Choroid plexus epithelial cell (primary cell): Measurements from ENCODE around the gene NAT8L.

Experiments used
- DNase-seq: peaks from one replicate; pipeline ENCODE4 v3.0.0-alpha.2; 2010; ENCODE audit warnings: low read depth
- H3K4me3 ChIP-seq: 2 replicates; pipeline ENCODE4 v1.5.1; 2011; ENCODE audit warnings: low read depth, mild to moderate bottlenecking, control low read depth, low read length, moderate library complexity
- TF ChIP-seq, protein P1 (sequence below): conservative IDR thresholded peaks from 2 replicates; pipeline ENCODE4 v1.5.1; 2011; ENCODE audit warnings: low read depth, mild to moderate bottlenecking, control low read depth, inconsistent platforms, low read length, moderate library complexity

NAT8L gene

DNA sequence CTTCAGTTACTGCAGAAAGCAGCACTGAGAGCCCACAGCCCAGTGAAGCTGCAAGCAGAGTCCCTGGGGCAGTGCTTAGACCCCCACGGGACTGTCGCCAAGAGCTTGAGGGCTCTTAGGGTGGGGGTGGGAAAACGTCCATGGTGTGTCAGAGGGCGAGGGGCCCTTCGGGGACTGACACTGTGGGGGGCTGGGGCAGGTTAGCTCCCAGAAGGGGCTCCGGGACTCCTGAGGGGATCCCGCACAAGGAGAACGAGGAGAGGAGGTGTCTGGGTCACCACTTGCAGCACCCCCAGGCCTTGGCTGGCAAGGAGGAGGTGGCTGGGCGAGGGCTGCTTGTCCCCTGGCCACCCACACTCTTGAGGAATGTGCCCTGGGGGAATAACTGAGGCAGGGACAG lies 20.8 kb downstream of the NAT8L start:
- H3K4me3 ChIP-seq, result no peak overlapping the region
- DNase-seq, result no peak

DNA sequence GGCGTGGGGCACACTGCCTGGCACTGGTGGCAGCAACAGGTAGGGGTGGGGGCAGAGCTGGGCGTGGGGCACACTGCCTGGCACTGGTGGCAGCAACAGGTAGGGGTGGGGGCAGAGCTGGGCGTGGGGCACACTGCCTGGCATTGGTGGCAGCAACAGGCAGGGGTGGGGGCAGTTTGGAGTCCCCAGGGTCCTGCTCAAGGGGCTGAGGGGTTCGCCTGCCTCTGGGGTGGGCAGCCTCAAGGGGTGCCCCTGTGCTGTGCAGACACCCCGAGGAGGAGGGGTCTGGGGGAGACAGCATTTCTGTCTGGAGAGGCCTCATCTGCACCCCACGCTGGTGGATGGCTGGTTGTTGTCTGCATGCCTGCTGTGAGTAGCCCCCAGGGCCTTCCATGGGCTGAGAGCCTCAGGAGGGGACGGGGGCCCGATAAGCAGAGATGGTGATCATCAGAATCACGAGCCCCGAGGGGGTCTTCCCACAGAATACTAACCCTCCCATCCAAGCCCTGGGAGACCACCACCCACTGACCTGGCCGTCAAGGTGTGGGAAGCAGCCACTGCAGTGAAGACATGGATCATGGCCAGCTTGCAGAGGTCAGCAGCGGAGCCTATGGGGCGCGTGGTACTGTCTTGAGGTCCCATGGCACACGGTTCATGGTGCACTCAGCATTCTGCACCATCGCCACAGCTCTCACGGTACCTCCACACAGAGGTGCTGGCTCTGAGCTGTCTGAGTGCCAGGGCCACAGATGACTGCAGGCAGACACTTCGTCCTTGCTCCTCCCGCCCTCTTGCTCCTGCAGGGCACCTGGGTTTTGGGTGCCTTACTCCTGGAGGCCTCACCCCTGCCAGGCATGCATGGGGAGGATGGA lies 21.5 kb downstream of the NAT8L start:
- TF ChIP-seq, protein P1, sequence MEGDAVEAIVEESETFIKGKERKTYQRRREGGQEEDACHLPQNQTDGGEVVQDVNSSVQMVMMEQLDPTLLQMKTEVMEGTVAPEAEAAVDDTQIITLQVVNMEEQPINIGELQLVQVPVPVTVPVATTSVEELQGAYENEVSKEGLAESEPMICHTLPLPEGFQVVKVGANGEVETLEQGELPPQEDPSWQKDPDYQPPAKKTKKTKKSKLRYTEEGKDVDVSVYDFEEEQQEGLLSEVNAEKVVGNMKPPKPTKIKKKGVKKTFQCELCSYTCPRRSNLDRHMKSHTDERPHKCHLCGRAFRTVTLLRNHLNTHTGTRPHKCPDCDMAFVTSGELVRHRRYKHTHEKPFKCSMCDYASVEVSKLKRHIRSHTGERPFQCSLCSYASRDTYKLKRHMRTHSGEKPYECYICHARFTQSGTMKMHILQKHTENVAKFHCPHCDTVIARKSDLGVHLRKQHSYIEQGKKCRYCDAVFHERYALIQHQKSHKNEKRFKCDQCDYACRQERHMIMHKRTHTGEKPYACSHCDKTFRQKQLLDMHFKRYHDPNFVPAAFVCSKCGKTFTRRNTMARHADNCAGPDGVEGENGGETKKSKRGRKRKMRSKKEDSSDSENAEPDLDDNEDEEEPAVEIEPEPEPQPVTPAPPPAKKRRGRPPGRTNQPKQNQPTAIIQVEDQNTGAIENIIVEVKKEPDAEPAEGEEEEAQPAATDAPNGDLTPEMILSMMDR, result no peak
- H3K4me3 ChIP-seq, result no peak overlapping the region
- no peak for DNase-seq

More for the DNA sequence above, 20.8 kb downstream of the NAT8L start:
- TF ChIP-seq, protein P1, result no peak

DNA sequence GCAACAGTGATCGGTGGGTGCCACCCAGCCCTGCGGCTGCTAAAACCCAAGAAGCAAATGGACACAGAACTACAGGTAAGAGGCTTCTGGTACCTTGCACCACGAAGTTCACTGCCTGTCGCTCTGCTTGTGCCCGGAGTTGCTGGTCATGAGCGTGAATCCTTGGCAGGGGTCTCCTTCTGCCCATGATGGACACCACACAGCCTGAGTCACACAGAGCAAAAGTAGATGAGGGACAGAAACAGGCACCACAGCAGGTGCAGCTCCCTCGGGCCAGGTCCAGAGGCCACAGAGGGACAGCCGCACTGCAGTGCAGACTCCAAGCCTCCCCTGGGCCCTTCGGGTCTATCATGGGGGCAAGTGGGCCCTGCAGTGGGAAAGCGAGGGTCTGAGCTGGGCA lies 22.4 kb downstream of the NAT8L start:
- H3K4me3 ChIP-seq, result no peak overlapping the region
- DNase-seq, result no peak
- TF ChIP-seq, protein P1, result no peak

DNA sequence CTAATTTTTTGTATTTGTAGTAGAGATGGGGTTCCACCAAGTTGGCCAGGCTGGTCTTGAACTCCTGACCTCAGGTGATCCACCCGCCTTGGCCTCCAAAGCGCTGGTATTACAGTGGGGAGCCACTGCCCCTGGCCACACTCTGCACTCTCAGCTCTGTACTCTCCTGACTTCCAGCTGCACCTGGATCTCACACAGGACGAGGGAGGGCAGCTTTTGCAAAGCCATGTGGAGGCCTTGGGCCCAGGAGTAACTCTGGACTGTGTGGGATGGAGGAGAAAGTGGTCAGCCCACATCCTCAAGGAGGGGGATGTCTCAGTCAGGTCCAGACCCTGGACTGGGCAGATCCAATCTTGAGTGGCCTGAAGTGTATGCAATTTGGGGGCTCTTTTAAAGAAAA lies 23.0 kb downstream of the NAT8L start:
- TF ChIP-seq, protein P1, result no peak
- DNase-seq, result no peak
- H3K4me3 ChIP-seq, result no peak overlapping the region

DNA sequence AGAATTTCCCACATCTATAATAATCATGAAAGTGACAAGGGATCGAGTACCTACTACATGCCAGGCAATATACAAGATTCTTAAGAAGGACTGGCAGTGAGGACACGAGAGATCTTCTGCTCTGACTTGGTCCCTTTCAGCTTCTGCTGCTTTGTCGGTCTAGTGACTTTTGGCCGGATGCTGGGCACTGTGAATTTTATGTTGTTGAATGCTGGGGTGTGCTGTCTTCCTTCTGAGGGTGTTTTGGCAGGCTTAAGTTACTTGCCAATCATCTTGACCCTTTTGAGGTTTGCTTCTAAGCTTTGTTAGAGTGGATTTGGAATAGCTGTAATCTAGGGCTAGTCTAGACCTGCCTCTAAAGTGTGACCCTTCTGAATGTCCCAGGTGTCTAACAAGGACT lies 23.5 kb downstream of the NAT8L start:
- TF ChIP-seq, protein P1, result no peak
- no peak overlapping the region for H3K4me3 ChIP-seq
- DNase-seq, result no peak

DNA sequence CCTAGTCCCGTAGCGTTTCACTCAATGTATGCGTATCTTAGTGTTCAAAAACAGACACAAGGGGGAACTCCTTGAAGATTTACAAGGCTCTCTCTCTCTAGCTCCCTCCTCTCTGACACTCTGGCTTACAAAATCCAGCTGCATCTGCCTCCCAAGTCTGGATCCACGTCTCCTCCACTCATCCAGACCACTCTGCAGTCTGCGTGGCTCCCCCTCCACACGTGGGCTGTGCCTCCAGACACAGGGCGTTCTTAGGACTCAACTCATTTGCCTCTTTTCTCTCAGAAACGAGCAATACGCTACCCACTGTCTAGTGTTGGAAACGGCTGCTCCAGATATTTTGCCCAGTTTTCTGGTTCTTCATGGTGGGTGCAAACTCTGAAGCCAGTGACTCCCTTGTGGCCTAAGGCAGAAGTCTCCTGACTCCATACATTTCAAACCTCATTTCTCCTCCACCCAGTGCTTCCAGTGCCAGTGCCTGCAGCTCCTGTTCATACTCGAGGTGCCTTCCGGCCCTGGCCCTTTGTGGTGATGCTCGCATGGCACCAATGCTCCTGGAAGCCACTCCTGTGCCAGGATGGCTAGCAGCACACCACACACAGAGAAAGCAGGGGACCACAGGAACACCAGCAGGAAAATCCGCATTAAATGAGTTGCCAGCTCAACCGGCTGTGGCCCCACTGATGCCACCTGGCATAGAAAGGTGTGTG lies 24.1 kb downstream of the NAT8L start:
- no peak overlapping the region for H3K4me3 ChIP-seq
- no peak for DNase-seq
- TF ChIP-seq, protein P1, result no peak
